Measurements from ENCODE around the gene CCDC92. TPM values are rescaled to one million over a fixed set of nuclear protein-coding genes. Genes with fewer than 3 reads are reported as not detected.

Gene CCDC92
- total and polyA plus RNA-seq, 2 of the 13 experiments (the other 11 are each of a cell fraction or from before 2014, with no cell fraction given): 5.4 to 14.7 TPM

DNA sequence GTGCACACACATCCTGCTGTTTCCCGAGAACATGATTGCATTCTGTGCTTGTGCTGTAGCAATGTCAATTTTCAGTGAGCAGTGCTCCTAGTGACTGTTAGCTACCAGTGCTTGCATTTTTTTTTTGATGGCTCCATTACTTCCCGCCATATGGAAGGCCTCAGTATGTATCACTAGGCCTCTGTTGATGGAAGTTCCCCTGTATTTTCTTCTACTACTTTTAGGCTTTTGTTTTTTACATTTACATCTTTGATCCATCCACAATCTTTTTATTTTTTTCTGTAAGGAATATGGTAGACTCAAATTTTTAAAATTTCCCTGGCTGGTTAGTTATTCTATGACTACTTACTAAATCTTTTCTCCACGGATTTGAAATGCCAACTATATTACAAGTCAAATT is 49.5 kb upstream of the CCDC92 start:
- WGBS (ENCODE audit: low lambda C conversion rate): 53% methylated on average over 3 of the region's 3 CpGs
- FAIRE-seq: no peak
- no peaks in the 10 kb centered on the region for H3K4me1 ChIP-seq (ENCODE audit: insufficient read depth, low read length)
- H4K20me1 ChIP-seq (ENCODE audit: insufficient read depth, low read length): no peaks in the 10 kb centered on the region
- no peak for ATAC-seq
- no TSS peak for BruUV-seq (replicated peaks)
- no peak overlapping the region for H3K4me3 ChIP-seq (replicated peaks in 1 of 3; ENCODE audit: insufficient read depth in 1 of 3, low read depth in 2 of 3, low read length in 3 of 3)
- no peaks in the 10 kb centered on the region for H3K36me3 ChIP-seq (replicated peaks in 1 of 2; ENCODE audit: control insufficient read depth in 1 of 2, insufficient read depth in 2 of 2, low read length in 2 of 2)
- no peak for DNase-seq (ENCODE audit: low spot score)
- no peak overlapping the region for H3K9ac ChIP-seq (ENCODE audit: insufficient read depth, low read depth, low read length)
- no peaks in the 10 kb centered on the region for H3K79me2 ChIP-seq (ENCODE audit: insufficient read depth, low read length)
- no peak overlapping the region for H3K27ac ChIP-seq (ENCODE audit: extremely low read length, insufficient read depth, low read length)
- TF ChIP-seq ZNF564 (CRISPR knock-in tag; IDR thresholded peaks at IDR 0.05): peak; percentile 88; the same call in 1 of the 2 replicates
- TF ChIP-seq, protein P1, sequence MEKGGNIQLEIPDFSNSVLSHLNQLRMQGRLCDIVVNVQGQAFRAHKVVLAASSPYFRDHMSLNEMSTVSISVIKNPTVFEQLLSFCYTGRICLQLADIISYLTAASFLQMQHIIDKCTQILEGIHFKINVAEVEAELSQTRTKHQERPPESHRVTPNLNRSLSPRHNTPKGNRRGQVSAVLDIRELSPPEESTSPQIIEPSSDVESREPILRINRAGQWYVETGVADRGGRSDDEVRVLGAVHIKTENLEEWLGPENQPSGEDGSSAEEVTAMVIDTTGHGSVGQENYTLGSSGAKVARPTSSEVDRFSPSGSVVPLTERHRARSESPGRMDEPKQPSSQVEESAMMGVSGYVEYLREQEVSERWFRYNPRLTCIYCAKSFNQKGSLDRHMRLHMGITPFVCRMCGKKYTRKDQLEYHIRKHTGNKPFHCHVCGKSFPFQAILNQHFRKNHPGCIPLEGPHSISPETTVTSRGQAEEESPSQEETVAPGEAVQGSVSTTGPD (CRISPR knock-in tag; IDR thresholded peaks at IDR 0.05): no peak
- ChIA-PET POLR2A (no interaction called here), CTCF (ENCODE audit: low intra/inter-chr PET ratio, low total read pairs) (no interaction called here)
- H3K4me2 ChIP-seq (ENCODE audit: low read depth, low read length): no peak overlapping the region
- intact Hi-C loops (cut with micrococcal nuclease; ENCODE audit: unreplicated experiment): no loop called here
- no peaks in the 10 kb centered on the region for H3K9me3 ChIP-seq (ENCODE audit: low read length)
- H2AFZ ChIP-seq (ENCODE audit: low read length): no peak overlapping the region
- in situ Hi-C loops (cut with HindIII; ENCODE audit: extremely low pct_ligation_motif_present, low pct_unique_long_range_greater_than_20kb): no loop called here
- no peaks in the 10 kb centered on the region for H3K27me3 ChIP-seq (ENCODE audit: control insufficient read depth in 1 of 2, insufficient read depth in 2 of 2, low read length in 2 of 2)

DNA sequence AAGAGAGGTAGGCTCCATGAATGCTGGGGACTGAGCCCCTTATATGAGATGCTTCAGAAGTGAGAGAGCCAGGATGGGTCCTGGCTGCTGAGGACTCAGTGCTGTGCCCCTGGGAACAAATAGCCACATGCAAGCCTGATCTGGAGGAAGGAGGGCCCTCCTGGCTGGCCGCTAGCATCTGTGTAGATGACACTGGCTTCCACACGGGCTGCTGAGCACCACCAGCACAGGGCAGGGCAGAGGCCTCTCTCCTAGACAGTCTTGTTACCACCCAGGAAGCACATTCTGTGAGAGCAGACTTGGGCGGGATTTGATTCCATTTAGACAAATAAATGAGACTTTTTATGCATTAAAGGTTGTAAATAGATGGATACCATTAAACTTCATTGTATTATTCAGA is 48.4 kb upstream of the CCDC92 start:
- ChIA-PET CTCF (ENCODE audit: low intra/inter-chr PET ratio, low total read pairs) (no interaction called here), POLR2A (no interaction called here)
- 19% methylated on average over 3 of the region's 3 CpGs for WGBS (ENCODE audit: low lambda C conversion rate)
- in situ Hi-C loops (cut with HindIII; ENCODE audit: extremely low pct_ligation_motif_present, low pct_unique_long_range_greater_than_20kb) (no loop called here), intact Hi-C loops (cut with micrococcal nuclease; ENCODE audit: unreplicated experiment) (no loop called here)
- Histone ChIP-seq H3K4me3 (replicated peaks in 1 of 3; ENCODE audit: insufficient read depth in 1 of 3, low read depth in 2 of 3, low read length in 3 of 3) (no peak overlapping the region), H3K36me3 (replicated peaks in 1 of 2; ENCODE audit: control insufficient read depth in 1 of 2, insufficient read depth in 2 of 2, low read length in 2 of 2) (no peaks in the 10 kb centered on the region), H3K4me1 (ENCODE audit: insufficient read depth, low read length) (no peaks in the 10 kb centered on the region), H3K27ac (ENCODE audit: extremely low read length, insufficient read depth, low read length) (no peak overlapping the region), H3K9ac (ENCODE audit: insufficient read depth, low read depth, low read length) (no peak overlapping the region), H3K4me2 (ENCODE audit: low read depth, low read length) (no peak overlapping the region), H3K27me3 (ENCODE audit: control insufficient read depth in 1 of 2, insufficient read depth in 2 of 2, low read length in 2 of 2) (no peaks in the 10 kb centered on the region), H4K20me1 (ENCODE audit: insufficient read depth, low read length) (no peaks in the 10 kb centered on the region), H3K79me2 (ENCODE audit: insufficient read depth, low read length) (no peaks in the 10 kb centered on the region), H2AFZ (ENCODE audit: low read length) (no peak overlapping the region), H3K9me3 (ENCODE audit: low read length) (no peaks in the 10 kb centered on the region)
- no TSS peak for BruUV-seq (replicated peaks)
- FAIRE-seq (no peak), ATAC-seq (peak; percentile 72), DNase-seq (ENCODE audit: low spot score) (no peak)
- TF ChIP-seq, protein P2, sequence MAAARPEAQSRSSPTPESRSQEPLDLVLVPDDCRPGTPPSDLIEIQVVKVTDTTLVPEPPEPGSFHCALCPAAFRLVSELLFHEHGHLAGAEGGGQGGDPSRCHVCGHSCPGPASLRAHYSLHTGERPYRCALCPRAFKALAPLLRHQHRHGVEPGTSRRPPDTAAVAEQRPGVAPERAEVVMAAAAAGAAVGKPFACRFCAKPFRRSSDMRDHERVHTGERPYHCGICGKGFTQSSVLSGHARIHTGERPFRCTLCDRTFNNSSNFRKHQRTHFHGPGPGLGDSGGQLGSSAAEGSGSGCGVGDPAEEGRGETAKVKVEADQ (CRISPR knock-in tag; IDR thresholded peaks at IDR 0.05; ENCODE audit: borderline replicate concordance): no peak
- TF ChIP-seq ARNT2 (CRISPR knock-in tag; IDR thresholded peaks at IDR 0.05; ENCODE audit: low read depth): no peak

All from HepG2 (cell line).